ENCODE results near the gene PARN.

DNA sequence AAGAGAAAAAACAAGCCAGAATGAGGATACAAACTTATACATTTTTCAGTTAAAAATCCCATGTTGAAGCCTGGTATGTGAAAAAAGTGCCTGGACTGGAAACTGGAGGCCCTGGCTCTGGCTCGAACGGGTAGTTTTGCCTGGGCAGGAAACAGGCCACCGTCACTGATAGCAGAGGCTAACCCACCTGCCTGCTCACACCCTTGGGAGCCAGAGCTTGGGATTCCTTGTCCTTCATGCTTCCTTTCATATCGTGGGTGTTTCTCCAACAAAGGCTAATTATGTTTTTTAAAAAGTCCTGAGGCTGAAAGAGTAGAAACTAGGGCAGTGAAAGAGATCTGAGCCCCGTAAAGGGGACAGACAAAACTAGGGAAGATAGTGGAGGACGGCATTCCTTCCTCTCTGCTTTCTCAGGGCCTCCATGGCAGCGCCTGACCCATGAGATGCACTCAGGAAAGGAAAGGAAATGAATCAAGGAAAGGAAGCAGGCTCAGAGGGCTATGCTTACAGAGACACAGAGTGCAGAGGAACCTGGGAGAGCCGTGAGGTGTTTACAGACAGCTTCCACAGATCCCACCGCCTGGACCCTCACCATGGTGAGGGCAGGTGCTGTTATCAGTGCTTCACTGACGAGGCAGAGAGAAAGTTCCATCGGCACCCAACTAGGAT, 138.1 kb downstream of the PARN start:
- no peak for TF ChIP-seq TARDBP (IDR thresholded peaks at IDR 0.05)
- no peak for TF ChIP-seq SP1 (IDR thresholded peaks at IDR 0.05)
- no peak for TF ChIP-seq ZNF384 (IDR thresholded peaks at IDR 0.05)
- no peak for TF ChIP-seq FOXM1 (IDR thresholded peaks at IDR 0.05; ENCODE audit: borderline replicate concordance)
- TF ChIP-seq L3MBTL2 (conservative IDR thresholded peaks at IDR 0.05) = no peak
- TF ChIP-seq ELF4 (IDR thresholded peaks at IDR 0.05) = no peak
- TF ChIP-seq NFRKB (IDR thresholded peaks at IDR 0.05) = no peak

Measured in HEK293T (cell line).